Activated T-helper 1 cell treated with anti-CD3 and anti-CD28 coated beads, Interleukin-12 subunit alpha, Interleukin-12 subunit beta, Interleukin-2, Interleukin-4 antibody, amounts not matched to agents 30 ng/mL and 10 ng/mL and 1 ng/mL, durations not matched to agents 14 hours and 24 hours and 36 hours (primary cell): ENCODE data around the gene NPAS2. TPM values are rescaled to one million over a fixed set of nuclear protein-coding genes. Genes with fewer than 3 reads are reported as not detected.

Experiments used
- DNase-seq: peaks from one replicate; pipeline ENCODE4 v3.0.0; 2021; ENCODE audit warnings: low spot score
- H3K27ac Mint-ChIP-seq: one replicate; pipeline ENCODE4 v1.8.0; 2021; ENCODE audit warnings: mild to moderate bottlenecking, mixed read lengths
- H3K27me3 Mint-ChIP-seq: one replicate; pipeline ENCODE4 v1.8.0; 2022; ENCODE audit warnings: mild to moderate bottlenecking, moderate library complexity, mixed read lengths; ENCODE audit not compliant: insufficient read depth
- H3K36me3 Mint-ChIP-seq: one replicate; pipeline ENCODE4 v1.8.0; 2021; ENCODE audit warnings: low read depth, mixed read lengths
- H3K4me1 Mint-ChIP-seq: one replicate; pipeline ENCODE4 v1.8.0; 2021; ENCODE audit warnings: low read depth, mixed read lengths
- H3K4me3 Mint-ChIP-seq: one replicate; pipeline ENCODE4 v1.8.0; 2021; ENCODE audit warnings: mild to moderate bottlenecking, moderate library complexity, mixed read lengths
- H3K9me3 Mint-ChIP-seq: one replicate; pipeline ENCODE4 v1.8.0; 2021; ENCODE audit warnings: mixed read lengths
- intact Hi-C: fragments of 100-400 bp; cut with micrococcal nuclease; formaldehyde crosslinking; loops from one replicate; pipeline ENCODE4 v1.15.1; 2024
- total RNA-seq: library from RNA; stranded (reverse); gene quantifications from 2 replicates; pipeline ENCODE4 v1.2.3, GENCODE V29; 2022

The NPAS2 gene
- total RNA-seq, 1 donor from 2014 or later, result 7.5 TPM

GRCh38 chr2:100832885-100833284, 12.9 kb downstream of the NPAS2 start:
- H3K36me3 Mint-ChIP-seq, result no peaks in the 10 kb centered on the region
- peaks cover 9% of the 10 kb centered on the region for H3K9me3 Mint-ChIP-seq
- DNase-seq, result no peak
- no peaks in the 10 kb centered on the region for H3K4me1 Mint-ChIP-seq
- H3K27me3 Mint-ChIP-seq, result peaks cover 5% of the 10 kb centered on the region
- intact Hi-C loops, result no loop called here
- H3K4me3 Mint-ChIP-seq, result no peak overlapping the region
- H3K27ac Mint-ChIP-seq, result no peak overlapping the region

GRCh38 chr2:100833331-100833730, 13.4 kb downstream of the NPAS2 start:
- intact Hi-C loops, result no loop called here
- H3K4me3 Mint-ChIP-seq, result no peak overlapping the region

GRCh38 chr2:100834221-100834620, 14.3 kb downstream of the NPAS2 start:
- H3K9me3 Mint-ChIP-seq, result no peaks in the 10 kb centered on the region
- no peak overlapping the region for H3K27ac Mint-ChIP-seq
- H3K4me1 Mint-ChIP-seq, result no peaks in the 10 kb centered on the region
- intact Hi-C loops, result no loop called here
- H3K36me3 Mint-ChIP-seq, result no peaks in the 10 kb centered on the region
- no peak for DNase-seq
- H3K27me3 Mint-ChIP-seq, result peaks cover 3% of the 10 kb centered on the region
- no peak overlapping the region for H3K4me3 Mint-ChIP-seq

More at GRCh38 chr2:100833331-100833730, 13.4 kb downstream of the NPAS2 start:
- H3K9me3 Mint-ChIP-seq, result peaks cover 5% of the 10 kb centered on the region
- H3K27ac Mint-ChIP-seq, result no peak overlapping the region
- DNase-seq, result no peak
- no peaks in the 10 kb centered on the region for H3K4me1 Mint-ChIP-seq
- H3K27me3 Mint-ChIP-seq, result peaks cover 5% of the 10 kb centered on the region
- no peaks in the 10 kb centered on the region for H3K36me3 Mint-ChIP-seq

- no peaks in the 10 kb centered on the region for H3K9me3 Mint-ChIP-seq
- intact Hi-C loops, result no loop called here
- H3K27ac Mint-ChIP-seq, result no peak overlapping the region
- H3K4me3 Mint-ChIP-seq, result no peak overlapping the region
- H3K27me3 Mint-ChIP-seq, result peaks cover 3% of the 10 kb centered on the region
- no peaks in the 10 kb centered on the region for H3K36me3 Mint-ChIP-seq
- H3K4me1 Mint-ChIP-seq, result no peaks in the 10 kb centered on the region
- no peak for DNase-seq
These were observed 15.2 kb downstream of the NPAS2 start for GRCh38 chr2:100835006-100835659.

GRCh38 chr2:100840519-100840918, 20.6 kb downstream of the NPAS2 start:
- Mint-ChIP-seq H3K4me1 (peaks cover 5% of the 10 kb centered on the region), H3K9me3 (no peaks in the 10 kb centered on the region), H3K36me3 (no peaks in the 10 kb centered on the region), H3K27ac (no peak overlapping the region), H3K27me3 (peaks cover 3% of the 10 kb centered on the region), H3K4me3 (no peak overlapping the region)
- DNase-seq, result no peak
- intact Hi-C loops, result no loop called here

- Mint-ChIP-seq H3K9me3 (no peaks in the 10 kb centered on the region), H3K27ac (no peak overlapping the region), H3K4me3 (no peak overlapping the region), H3K36me3 (no peaks in the 10 kb centered on the region), H3K27me3 (peaks cover 1% of the 10 kb centered on the region), H3K4me1 (peaks cover 5% of the 10 kb centered on the region)
- DNase-seq, result no peak
- intact Hi-C loops, result no loop called here
These were observed 22.4 kb downstream of the NPAS2 start for GRCh38 chr2:100842241-100842922.

GRCh38 chr2:100844514-100844913, 24.6 kb downstream of the NPAS2 start:
- Mint-ChIP-seq H3K36me3 (no peaks in the 10 kb centered on the region), H3K27me3 (no peaks in the 10 kb centered on the region), H3K4me1 (peaks cover 5% of the 10 kb centered on the region), H3K4me3 (no peak overlapping the region), H3K27ac (peak overlapping the region; percentile 4), H3K9me3 (no peaks in the 10 kb centered on the region)
- intact Hi-C loops, result no loop called here
- DNase-seq, result no peak

GRCh38 chr2:100845141-100845991, 25.4 kb downstream of the NPAS2 start:
- no peak overlapping the region for H3K4me3 Mint-ChIP-seq
- H3K4me1 Mint-ChIP-seq, result peaks cover 5% of the 10 kb centered on the region
- no peak for DNase-seq
- no peaks in the 10 kb centered on the region for H3K27me3 Mint-ChIP-seq
- intact Hi-C loops, result no loop called here
- no peaks in the 10 kb centered on the region for H3K9me3 Mint-ChIP-seq
- no peak overlapping the region for H3K27ac Mint-ChIP-seq
- no peaks in the 10 kb centered on the region for H3K36me3 Mint-ChIP-seq

GRCh38 chr2:100846716-100847115, 26.8 kb downstream of the NPAS2 start:
- no peak overlapping the region for H3K27ac Mint-ChIP-seq
- intact Hi-C loops, result no loop called here
- peaks cover 5% of the 10 kb centered on the region for H3K4me1 Mint-ChIP-seq

GRCh38 chr2:100852447-100852846, 32.5 kb downstream of the NPAS2 start:
- Mint-ChIP-seq H3K27ac (no peak overlapping the region), H3K27me3 (no peaks in the 10 kb centered on the region), H3K36me3 (no peaks in the 10 kb centered on the region), H3K9me3 (no peaks in the 10 kb centered on the region), H3K4me3 (no peak overlapping the region), H3K4me1 (no peaks in the 10 kb centered on the region)
- no peak for DNase-seq
- intact Hi-C loops, result no loop called here

More at GRCh38 chr2:100846716-100847115, 26.8 kb downstream of the NPAS2 start:
- Mint-ChIP-seq H3K4me3 (no peak overlapping the region), H3K9me3 (no peaks in the 10 kb centered on the region), H3K27me3 (no peaks in the 10 kb centered on the region), H3K36me3 (no peaks in the 10 kb centered on the region)
- DNase-seq, result no peak

GRCh38 chr2:100852999-100853908, 33.3 kb downstream of the NPAS2 start:
- no peaks in the 10 kb centered on the region for H3K36me3 Mint-ChIP-seq
- intact Hi-C loops, result no loop called here
- no peaks in the 10 kb centered on the region for H3K9me3 Mint-ChIP-seq
- no peak for DNase-seq
- no peaks in the 10 kb centered on the region for H3K4me1 Mint-ChIP-seq
- no peaks in the 10 kb centered on the region for H3K27me3 Mint-ChIP-seq
- H3K27ac Mint-ChIP-seq, result no peak overlapping the region
- no peak overlapping the region for H3K4me3 Mint-ChIP-seq
